CD8-positive, alpha-beta memory T cell (primary cell): ENCODE data around the gene ANKRD44. TPM values are rescaled to one million over a fixed set of nuclear protein-coding genes. Genes with fewer than 3 reads are reported as not detected.

Experiments
- CTCF ChIA-PET: fragments of 350-600 bp; sonication (Branson Sonifier 250); formaldehyde crosslinking; loops from one replicate; lab custom pipeline; 2021; ENCODE audit warnings: antibody characterized with exemption; lab: Charles Lee
- POLR2A ChIA-PET: fragments of 350-600 bp; sonication (Branson Sonifier 250); formaldehyde crosslinking; loops from one replicate; lab custom pipeline; 2021; ENCODE audit warnings: antibody characterized with exemption; lab: Charles Lee
- DNase-seq, 5 donors: peaks; one replicate each; pipeline versions ENCODE4 v3.0.0 to v3.0.0-alpha.2; 2020 to 2022; ENCODE audit warnings: mixed read lengths in 1 of 5
- H3K27ac ChIP-seq: one replicate; pipeline ENCODE4 v1.7.0; 2013; ENCODE audit warnings: low read depth, mild to moderate bottlenecking, low read length, moderate library complexity
- H3K27me3 ChIP-seq: 2 replicates; pipeline ENCODE4 v1.7.0; 2013; ENCODE audit warnings: low read length, mild to moderate bottlenecking; ENCODE audit not compliant: insufficient read depth, poor library complexity, severe bottlenecking
- H3K36me3 ChIP-seq: 2 replicates; pipeline ENCODE4 v1.7.0; 2013; ENCODE audit warnings: mild to moderate bottlenecking, low read length, moderate library complexity; ENCODE audit not compliant: insufficient read depth
- H3K4me1 ChIP-seq: 2 replicates; pipeline ENCODE4 v1.7.0; 2013; ENCODE audit warnings: mild to moderate bottlenecking, low read length, moderate library complexity; ENCODE audit not compliant: insufficient read depth
- H3K4me3 ChIP-seq: 2 replicates; pipeline ENCODE4 v1.7.0; 2013; ENCODE audit warnings: mild to moderate bottlenecking, low read length
- H3K9me3 ChIP-seq: 2 replicates; pipeline ENCODE4 v1.7.0; 2013; ENCODE audit warnings: mild to moderate bottlenecking, low read length
- H3K27ac Mint-ChIP-seq, 8 donors: one replicate each; pipeline ENCODE4 v1.8.0; 2020 to 2021; ENCODE audit warnings: mixed read lengths in 8 of 8, mild to moderate bottlenecking in 6 of 8, inconsistent platforms in 3 of 8, moderate library complexity in 3 of 8
- H3K27me3 Mint-ChIP-seq, 2 donors: one replicate each; pipeline ENCODE4 v1.8.0; 2020 to 2021; ENCODE audit warnings: mixed read lengths in 2 of 2, mild to moderate bottlenecking in 1 of 2, moderate library complexity in 1 of 2
- H3K36me3 Mint-ChIP-seq, 3 donors: one replicate each; pipeline ENCODE4 v1.8.0; 2020 to 2021; ENCODE audit warnings: mixed read lengths in 3 of 3, inconsistent platforms in 1 of 3, mild to moderate bottlenecking in 1 of 3
- H3K4me1 Mint-ChIP-seq, 3 donors: one replicate each; pipeline ENCODE4 v1.8.0; 2020 to 2021; ENCODE audit warnings: mixed read lengths in 3 of 3, inconsistent platforms in 1 of 3, mild to moderate bottlenecking in 1 of 3
- H3K4me3 Mint-ChIP-seq, 7 donors: one replicate each; pipeline ENCODE4 v1.8.0; 2020 to 2021; ENCODE audit warnings: mixed read lengths in 7 of 7, mild to moderate bottlenecking in 6 of 7, moderate library complexity in 4 of 7, inconsistent platforms in 2 of 7
- H3K9me3 Mint-ChIP-seq, 5 donors: one replicate each; pipeline ENCODE4 v1.8.0; 2020 to 2022; ENCODE audit warnings: mixed read lengths in 5 of 5, mild to moderate bottlenecking in 3 of 5, moderate library complexity in 2 of 5, inconsistent platforms in 1 of 5
- polyA plus RNA-seq: library from polyadenylated mRNA; unstranded; fragments of 300-500 nt; fragmentation: Illumina TruSeq; gene quantifications from one replicate; pipeline ENCODE4 v1.2.3, GENCODE V29; 2021
- total RNA-seq, 2 experiments: library from RNA; stranded (reverse); gene quantifications; one replicate each; pipeline ENCODE4 v1.2.3, GENCODE V29; 2021

Gene ANKRD44
- total and polyA plus RNA-seq, 3 experiments from 2014 or later = 90.1 to 150 (median 142) TPM

DNA sequence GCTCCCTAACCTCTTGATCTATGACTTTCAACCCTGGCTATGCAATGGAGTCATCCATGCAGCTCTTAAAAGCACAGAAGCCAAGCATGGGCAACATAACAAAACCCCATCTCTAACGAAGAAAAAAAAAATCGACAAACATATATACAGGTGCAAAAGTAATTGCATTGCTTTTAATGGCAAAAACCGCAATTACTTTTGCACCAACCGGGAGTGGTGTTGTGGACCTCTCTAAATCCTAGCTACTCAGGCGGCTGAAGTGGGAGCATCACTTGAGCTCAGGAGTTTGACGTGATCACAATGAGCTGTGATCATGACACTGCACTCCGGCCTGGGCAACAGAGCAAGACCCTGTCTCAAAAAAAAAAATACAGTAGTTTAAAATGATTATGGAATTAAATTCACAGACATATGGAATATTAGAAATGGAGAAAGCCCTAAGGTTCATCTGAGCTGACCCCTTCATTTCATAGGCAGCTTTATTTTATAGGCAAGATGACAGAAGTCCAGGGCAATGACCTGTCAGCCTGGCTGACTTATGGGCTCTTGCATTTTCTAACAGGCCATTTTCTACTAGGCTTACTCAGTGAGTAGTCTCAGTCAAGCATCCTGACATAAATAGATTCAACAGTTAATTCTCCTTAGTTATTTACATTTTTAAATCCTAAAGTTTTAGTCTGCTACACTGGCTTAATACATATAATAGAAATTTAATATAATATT is 183.8 kb downstream of the ANKRD44 start:
- Histone ChIP-seq H3K36me3 (peaks cover 17% of the 10 kb centered on the region), H3K4me1 (peaks cover 48% of the 10 kb centered on the region), H3K27ac (no peak overlapping the region), H3K4me3 (no peak overlapping the region), H3K9me3 (no peaks in the 10 kb centered on the region), H3K27me3 (no peaks in the 10 kb centered on the region)
- ChIA-PET POLR2A (interaction anchor here (1.1 kb wide), 1 partner anchor 373 kb away, joined by 3 read pairs; the partner anchor contains the start of genes HSPD1 and HSPE1), CTCF (interaction anchor here (0.5 to 2.4 kb wide), 7 partner anchors 9 to 427 kb away, joined by 3 to 13 read pairs (median 3); no protein-coding TSS in a partner anchor)
- DNase-seq = no peak
- Mint-ChIP-seq H3K4me3 (no peak overlapping the region), H3K27ac (peak overlapping the region in 6 of 8 donors; percentile 29 to 78 (median 54)), H3K9me3 (peaks cover 0 to 4% (median 0%) of the 10 kb centered on the region in 5 donors), H3K4me1 (peaks cover 47 to 83% (median 77%) of the 10 kb centered on the region in 3 donors), H3K27me3 (no peaks in the 10 kb centered on the region), H3K36me3 (peaks cover 10 to 63% (median 18%) of the 10 kb centered on the region in 3 donors)

DNA sequence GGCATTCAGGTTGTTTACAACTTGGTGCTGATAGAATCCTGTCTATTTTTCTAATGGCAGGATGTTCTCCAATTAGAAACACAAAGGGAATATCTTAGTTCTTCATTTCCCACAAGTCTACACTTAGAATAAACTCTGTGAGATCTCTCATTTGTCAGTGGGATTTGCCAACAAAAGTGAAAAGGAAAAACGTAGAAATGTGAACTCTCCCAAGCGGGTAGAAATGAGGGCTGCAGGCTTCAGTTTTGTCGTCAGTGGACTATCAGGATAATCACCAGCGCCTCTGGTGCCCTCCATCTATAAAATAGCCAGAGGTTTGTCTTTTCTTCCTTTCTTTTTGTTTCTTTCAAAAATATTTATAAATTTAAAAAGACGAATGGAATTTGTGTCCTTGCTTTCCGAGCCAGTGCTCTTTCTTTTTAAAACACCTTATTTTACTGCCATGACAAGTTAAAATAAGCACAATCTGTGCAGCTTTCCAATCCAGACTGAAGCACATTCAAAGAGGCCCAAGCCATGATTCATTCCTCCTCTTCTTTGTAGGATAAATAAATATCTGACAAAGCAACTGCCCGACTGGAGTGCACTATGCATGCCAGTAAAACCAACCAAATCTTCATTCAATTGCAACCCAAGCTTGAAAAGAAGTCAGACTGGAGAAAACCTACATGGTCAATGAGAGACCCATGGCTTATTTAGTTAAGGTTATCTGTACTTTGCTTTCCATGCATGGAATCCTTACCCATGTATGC is 185.8 kb downstream of the ANKRD44 start:
- Histone ChIP-seq H3K36me3 (peaks cover 25% of the 10 kb centered on the region), H3K27ac (no peak overlapping the region), H3K4me3 (no peak overlapping the region), H3K4me1 (peaks cover 44% of the 10 kb centered on the region), H3K9me3 (no peaks in the 10 kb centered on the region), H3K27me3 (no peaks in the 10 kb centered on the region)
- H3K4me1 Mint-ChIP-seq = peaks cover 42 to 77% (median 72%) of the 10 kb centered on the region in 3 donors
- peaks cover 10 to 79% (median 30%) of the 10 kb centered on the region in 3 donors for H3K36me3 Mint-ChIP-seq
- peaks cover 0 to 1% of the 10 kb centered on the region in 2 donors for H3K27me3 Mint-ChIP-seq
- POLR2A ChIA-PET = no interaction called here
- peaks cover 0 to 4% (median 0%) of the 10 kb centered on the region in 5 donors for H3K9me3 Mint-ChIP-seq
- no peak for DNase-seq
- CTCF ChIA-PET = no interaction called here
- peak overlapping the region in 4 of 8 donors; percentile 12 to 51 (median 42) for H3K27ac Mint-ChIP-seq
- no peak overlapping the region for H3K4me3 Mint-ChIP-seq

DNA sequence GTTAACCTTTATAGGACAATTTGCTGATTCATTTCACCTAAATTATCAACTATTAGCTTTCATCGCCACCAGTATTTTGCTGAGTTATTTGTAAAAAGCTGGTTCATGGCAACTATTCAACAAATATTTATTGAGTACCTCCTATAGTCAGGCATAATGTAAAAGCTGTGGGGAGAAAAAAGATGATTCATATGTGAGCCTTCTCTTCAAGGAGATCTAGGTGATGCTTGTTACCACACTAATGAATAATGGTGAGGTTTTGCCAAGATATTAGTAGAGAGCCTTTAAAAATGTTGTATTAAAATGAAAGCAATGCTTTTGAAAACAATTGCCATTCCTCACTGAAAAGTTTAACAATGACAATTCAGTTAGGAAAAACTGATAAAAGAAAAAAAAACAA is 187.8 kb downstream of the ANKRD44 start:
- POLR2A ChIA-PET = interaction anchor here (0.8 kb wide), 1 partner anchor 309 kb away, joined by 3 read pairs; no protein-coding TSS in a partner anchor
- H3K27ac ChIP-seq = no peak overlapping the region

DNA sequence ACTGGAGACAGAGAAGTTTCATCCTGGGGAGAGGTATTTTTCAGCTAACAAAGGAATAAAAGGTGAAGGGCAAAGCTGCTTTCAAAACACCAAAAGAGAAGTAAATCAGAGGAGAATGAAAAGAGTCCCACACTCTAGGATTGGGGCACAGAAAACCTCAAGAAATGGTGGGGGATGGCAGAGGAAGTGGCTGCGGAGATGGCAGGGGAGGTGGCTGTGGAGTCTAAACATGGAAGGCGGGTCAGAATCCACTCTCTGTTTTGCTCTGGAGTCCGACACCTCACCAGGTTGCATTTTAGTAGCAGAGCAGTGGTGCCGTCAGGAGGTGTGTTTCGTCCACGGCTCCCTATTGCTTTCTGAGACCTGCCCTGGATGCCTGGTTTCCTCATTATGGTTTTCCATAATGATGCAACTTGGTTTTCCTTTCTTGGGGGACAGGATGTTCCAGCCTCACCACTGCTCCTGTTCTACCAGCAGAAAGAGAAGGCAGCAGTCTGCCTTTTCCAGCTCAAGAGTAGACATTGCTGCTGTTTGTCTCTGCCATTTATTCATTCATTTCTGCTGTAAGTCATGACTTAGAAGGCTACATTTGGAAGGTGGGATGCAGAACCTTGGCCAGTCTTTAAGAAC is 188.7 kb downstream of the ANKRD44 start:
- peaks cover 22% of the 10 kb centered on the region for H3K4me1 ChIP-seq
- CTCF ChIA-PET = interaction anchor here (0.6 to 2.1 kb wide), 4 partner anchors 9 to 235 kb away, joined by 3 to 6 read pairs (median 3); no protein-coding TSS in a partner anchor
- H3K36me3 Mint-ChIP-seq = peaks cover 6 to 85% (median 30%) of the 10 kb centered on the region in 3 donors
- H3K9me3 ChIP-seq = no peaks in the 10 kb centered on the region
- peaks cover 32 to 66% (median 66%) of the 10 kb centered on the region in 3 donors for H3K4me1 Mint-ChIP-seq
- H3K27me3 Mint-ChIP-seq = peaks cover 0 to 1% of the 10 kb centered on the region in 2 donors
- H3K4me3 Mint-ChIP-seq = peak overlapping the region in 6 of 7 donors; percentile 21 to 46 (median 35)
- POLR2A ChIA-PET = no interaction called here
- H3K27ac Mint-ChIP-seq = peak overlapping the region; percentile 51 to 94 (median 73)
- DNase-seq = no peak
- no peaks in the 10 kb centered on the region for H3K9me3 Mint-ChIP-seq
- peaks cover 28% of the 10 kb centered on the region for H3K36me3 ChIP-seq
- no peak overlapping the region for H3K27ac ChIP-seq
- H3K27me3 ChIP-seq = no peaks in the 10 kb centered on the region
- no peak overlapping the region for H3K4me3 ChIP-seq

More for the DNA sequence above, 187.8 kb downstream of the ANKRD44 start:
- Mint-ChIP-seq H3K4me1 (peaks cover 31 to 65% (median 64%) of the 10 kb centered on the region in 3 donors), H3K9me3 (peaks cover 0 to 2% (median 0%) of the 10 kb centered on the region in 5 donors), H3K36me3 (peaks cover 9 to 83% (median 30%) of the 10 kb centered on the region in 3 donors), H3K4me3 (no peak overlapping the region), H3K27ac (peak overlapping the region; percentile 2 to 71 (median 46)), H3K27me3 (peaks cover 0 to 1% of the 10 kb centered on the region in 2 donors)
- DNase-seq = no peak
- Histone ChIP-seq H3K9me3 (no peaks in the 10 kb centered on the region), H3K4me3 (no peak overlapping the region), H3K27me3 (no peaks in the 10 kb centered on the region), H3K36me3 (peaks cover 28% of the 10 kb centered on the region), H3K4me1 (peaks cover 28% of the 10 kb centered on the region)
- CTCF ChIA-PET = interaction anchor here (1.3 to 2.1 kb wide), 3 partner anchors 10 to 43 kb away, joined by 3 to 6 read pairs (median 3); no protein-coding TSS in a partner anchor

DNA sequence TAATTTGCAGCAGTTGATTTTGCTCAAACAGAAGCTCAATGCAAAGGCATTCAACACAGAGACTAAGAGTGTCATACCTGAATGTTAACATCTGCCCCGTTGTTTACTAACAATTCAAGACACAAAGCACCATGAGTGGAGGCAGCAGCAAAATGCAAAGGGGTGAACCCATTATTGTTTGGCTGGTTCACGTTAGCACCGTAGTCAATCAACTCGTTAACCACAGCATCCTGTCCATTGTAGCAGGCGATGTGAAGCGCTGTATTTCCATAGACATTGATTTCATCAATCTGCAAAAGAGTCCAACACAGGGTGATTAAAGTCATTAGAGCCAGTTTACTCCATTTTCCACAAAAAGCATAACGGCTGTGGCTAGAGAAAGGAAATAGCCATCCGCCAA is 189.3 kb downstream of the ANKRD44 start:
- CTCF ChIA-PET = interaction anchor here (0.8 to 2.1 kb wide), 5 partner anchors 8 to 236 kb away, joined by 3 to 6 read pairs (median 3); no protein-coding TSS in a partner anchor

DNA sequence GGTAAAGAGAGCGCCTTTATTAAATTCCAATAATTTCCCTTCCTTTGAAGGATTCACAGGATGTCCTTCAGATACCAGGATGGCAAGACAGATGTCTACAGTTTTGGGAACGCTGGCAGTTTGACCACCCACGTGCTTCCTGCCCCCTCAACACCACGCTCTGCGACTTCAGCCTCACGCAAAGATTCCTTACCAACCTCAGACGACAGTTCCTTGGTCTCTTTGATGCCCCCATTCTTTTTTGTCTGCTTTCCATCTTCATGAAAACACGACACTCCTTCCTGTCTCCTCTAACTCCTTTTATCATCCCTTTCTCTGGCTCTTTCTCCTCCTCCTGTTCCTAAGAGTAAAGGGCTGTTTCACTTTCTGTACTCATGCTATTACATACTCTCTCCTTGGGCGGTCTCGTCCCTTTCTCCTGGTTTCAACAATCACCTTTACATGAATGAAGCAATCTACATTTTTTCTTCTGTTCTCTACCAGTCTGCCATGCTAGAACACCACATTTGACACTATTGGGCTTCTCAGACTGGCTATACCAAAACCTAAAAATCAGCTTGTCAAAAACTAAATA is 194.2 kb downstream of the ANKRD44 start:
- Histone ChIP-seq H3K27me3 (no peaks in the 10 kb centered on the region), H3K4me1 (peaks cover 28% of the 10 kb centered on the region), H3K27ac (no peak overlapping the region), H3K36me3 (peaks cover 18% of the 10 kb centered on the region), H3K4me3 (no peak overlapping the region), H3K9me3 (no peaks in the 10 kb centered on the region)
- Mint-ChIP-seq H3K36me3 (peaks cover 6 to 64% (median 23%) of the 10 kb centered on the region in 3 donors), H3K27ac (peak overlapping the region; percentile 56 to 84 (median 80)), H3K27me3 (peaks cover 0 to 1% of the 10 kb centered on the region in 2 donors), H3K9me3 (no peaks in the 10 kb centered on the region), H3K4me3 (peak overlapping the region in 5 of 7 donors; percentile 1 to 66 (median 21)), H3K4me1 (peaks cover 35 to 65% (median 54%) of the 10 kb centered on the region in 3 donors)
- CTCF ChIA-PET = no interaction called here
- POLR2A ChIA-PET = interaction anchor here (0.8 kb wide), 1 partner anchor 319 kb away, joined by 3 read pairs; the partner anchor contains the start of gene SF3B1
- peak in 1 of 5 donors; percentile 22 for DNase-seq

More for the DNA sequence above, 189.3 kb downstream of the ANKRD44 start:
- Mint-ChIP-seq H3K4me1 (peaks cover 38 to 67% (median 67%) of the 10 kb centered on the region in 3 donors), H3K27ac (peak overlapping the region; percentile 48 to 94 (median 76)), H3K4me3 (peak overlapping the region in 6 of 7 donors; percentile 25 to 46 (median 35)), H3K36me3 (peaks cover 6 to 86% (median 36%) of the 10 kb centered on the region in 3 donors), H3K27me3 (peaks cover 0 to 1% of the 10 kb centered on the region in 2 donors), H3K9me3 (no peaks in the 10 kb centered on the region)
- H3K27ac ChIP-seq = no peak overlapping the region
- POLR2A ChIA-PET = interaction anchor here (1.2 kb wide), 1 partner anchor 47 kb away, joined by 3 read pairs; no protein-coding TSS in a partner anchor
- H3K4me3 ChIP-seq = no peak overlapping the region
- peaks cover 29% of the 10 kb centered on the region for H3K36me3 ChIP-seq
- H3K9me3 ChIP-seq = no peaks in the 10 kb centered on the region
- DNase-seq = peak in 3 of 5 donors; percentile 20 to 51 (median 28)
- peaks cover 24% of the 10 kb centered on the region for H3K4me1 ChIP-seq
- H3K27me3 ChIP-seq = no peaks in the 10 kb centered on the region

DNA sequence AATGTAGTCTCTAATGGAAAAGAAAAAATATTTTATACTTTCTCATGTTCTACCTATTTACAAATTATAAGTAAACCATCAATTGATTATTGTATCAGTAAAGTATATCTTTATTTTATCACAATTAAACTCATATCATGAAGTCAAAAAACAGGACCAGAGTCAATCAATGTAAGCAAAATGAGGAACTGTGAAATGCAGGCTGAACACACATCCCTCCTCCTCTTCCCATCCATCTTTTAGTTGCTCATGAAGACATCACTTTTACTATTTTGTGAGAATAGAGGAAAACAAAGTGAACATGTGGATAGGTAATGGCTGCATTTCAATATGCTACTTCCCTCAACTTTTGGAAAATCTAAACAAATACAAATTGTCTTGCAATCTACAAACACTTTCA is 195.3 kb downstream of the ANKRD44 start:
- peaks cover 6 to 60% (median 18%) of the 10 kb centered on the region in 3 donors for H3K36me3 Mint-ChIP-seq

More for the DNA sequence above, 195.3 kb downstream of the ANKRD44 start:
- Histone ChIP-seq H3K27ac (no peak overlapping the region), H3K27me3 (no peaks in the 10 kb centered on the region), H3K36me3 (peaks cover 18% of the 10 kb centered on the region), H3K4me3 (no peak overlapping the region), H3K9me3 (no peaks in the 10 kb centered on the region), H3K4me1 (peaks cover 19% of the 10 kb centered on the region)
- H3K27ac Mint-ChIP-seq = peak overlapping the region in 7 of 8 donors; percentile 64 to 92 (median 76)
- DNase-seq = no peak
- POLR2A ChIA-PET = no interaction called here
- peak overlapping the region in 1 of 7 donors; percentile 38 for H3K4me3 Mint-ChIP-seq
- CTCF ChIA-PET = interaction anchor here (1.4 to 1.5 kb wide), 2 partner anchors 30 to 42 kb away, joined by 3 read pairs; no protein-coding TSS in a partner anchor
- peaks cover 29 to 59% (median 49%) of the 10 kb centered on the region in 3 donors for H3K4me1 Mint-ChIP-seq
- peaks cover 0 to 1% of the 10 kb centered on the region in 2 donors for H3K27me3 Mint-ChIP-seq
- no peaks in the 10 kb centered on the region for H3K9me3 Mint-ChIP-seq
